ENCODE results near the gene ACADSB.
A peak's percentile ranks its signal among the peaks of the same experiment; 100 is the strongest.

The ACADSB gene

GRCh38 chr10:123042708-123043408, 34.1 kb downstream of the ACADSB start:
- DNase-seq (ENCODE audit: low spot score): no peak

GRCh38 chr10:123043409-123043925, 34.7 kb downstream of the ACADSB start:
- DNase-seq (ENCODE audit: low spot score): peak; percentile 70

GRCh38 chr10:123044391-123044790, 35.6 kb downstream of the ACADSB start:
- peak; percentile 12 for DNase-seq (ENCODE audit: low spot score)

- no peak for DNase-seq (ENCODE audit: low spot score)
Observed at GRCh38 chr10:123045961-123046731, 37.3 kb downstream of the ACADSB start.

- no peak for DNase-seq (ENCODE audit: low spot score)
Observed at GRCh38 chr10:123057968-123058367, 49.2 kb downstream of the ACADSB start.

- DNase-seq (ENCODE audit: low spot score): no peak
Observed at GRCh38 chr10:123061865-123062264, 53.1 kb downstream of the ACADSB start.

GRCh38 chr10:123062726-123063125, 53.9 kb downstream of the ACADSB start:
- DNase-seq (ENCODE audit: low spot score): no peak

- DNase-seq (ENCODE audit: low spot score): no peak
Observed at GRCh38 chr10:123068087-123068853, 59.5 kb downstream of the ACADSB start.

- DNase-seq (ENCODE audit: low spot score): no peak
Observed at GRCh38 chr10:123069246-123069986, 60.6 kb downstream of the ACADSB start.

- no peak for DNase-seq (ENCODE audit: low spot score)
Observed at GRCh38 chr10:123073187-123073586, 64.4 kb downstream of the ACADSB start.

- no peak for DNase-seq (ENCODE audit: low spot score)
Observed at GRCh38 chr10:123074215-123074614, 65.4 kb downstream of the ACADSB start.

GRCh38 chr10:123081896-123082295, 73.1 kb downstream of the ACADSB start:
- DNase-seq (ENCODE audit: low spot score): no peak

- no peak for DNase-seq (ENCODE audit: low spot score)
Observed at GRCh38 chr10:123083811-123084210, 75.0 kb downstream of the ACADSB start.

GRCh38 chr10:123086281-123086680, 77.5 kb downstream of the ACADSB start:
- no peak for DNase-seq (ENCODE audit: low spot score)

GRCh38 chr10:123087348-123087747, 78.5 kb downstream of the ACADSB start:
- no peak for DNase-seq (ENCODE audit: low spot score)

GRCh38 chr10:123087786-123088185, 79.0 kb downstream of the ACADSB start:
- DNase-seq (ENCODE audit: low spot score): no peak

- no peak for DNase-seq (ENCODE audit: low spot score)
Observed at GRCh38 chr10:123092635-123093414, 84.0 kb downstream of the ACADSB start.

GRCh38 chr10:123093489-123093888, 84.7 kb downstream of the ACADSB start:
- DNase-seq (ENCODE audit: low spot score): no peak

GRCh38 chr10:123096452-123096851, 87.6 kb downstream of the ACADSB start:
- DNase-seq (ENCODE audit: low spot score): no peak

- no peak for DNase-seq (ENCODE audit: low spot score)
Observed at GRCh38 chr10:123097039-123097438, 88.2 kb downstream of the ACADSB start.
